Tibial nerve (tissue), 3 donors: ENCODE measurements around the gene ZSCAN5B.

ENCODE experiments used
- CTCF ChIP-seq, 5 experiments: fragments of 200-600 bp in 3 of 5; fragments of 450-650 bp in 2 of 5; sonication (generic) in 3 of 5; IDR thresholded peaks; one replicate each; pipeline ENCODE4 v1.5.1; 2016 to 2019; ENCODE audit warnings: antibody characterized with exemption in 5 of 5, mild to moderate bottlenecking in 3 of 5, moderate library complexity in 2 of 5
- POLR2A ChIP-seq, 2 donors: fragments of 450-650 bp; IDR thresholded peaks; one replicate each; pipeline ENCODE4 v1.6.1; 2017; ENCODE audit warnings: antibody characterized with exemption in 2 of 2, mild to moderate bottlenecking in 2 of 2, moderate library complexity in 2 of 2

DNA sequence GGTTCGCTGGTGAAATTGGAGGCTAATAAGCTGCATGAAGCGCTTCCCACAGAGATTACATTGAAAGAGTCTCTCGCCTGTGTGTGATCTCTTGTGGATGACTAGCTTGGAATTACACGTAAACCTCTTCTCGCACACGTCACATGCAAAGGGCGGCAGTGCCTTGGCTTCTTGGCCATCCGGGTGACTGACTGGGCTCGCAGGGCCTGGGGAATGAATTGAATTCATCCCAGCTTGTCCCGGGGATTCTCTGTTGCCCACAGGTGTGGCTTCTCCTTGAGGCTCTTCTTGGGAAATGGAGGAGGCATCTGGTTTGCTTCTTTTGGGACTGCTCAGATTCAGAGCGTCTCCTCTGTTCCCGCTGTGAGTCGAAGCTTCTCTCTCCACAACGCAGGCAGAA lies 24.3 kb upstream of the ZSCAN5B start:
- TF ChIP-seq CTCF (IDR thresholded peaks at IDR 0.05) (no peak), POLR2A (IDR thresholded peaks at IDR 0.05) (no peak)
